Caki2 (cell line): ENCODE data around the gene PRDX1. TPM values are rescaled to one million over a fixed set of nuclear protein-coding genes. Genes with fewer than 3 reads are reported as not detected.
"Not testable (repeated sequence)": the region's sequence is repeated elsewhere in the genome, so short reads cannot be mapped to it uniquely, and the experiment has no call there.

Experiments
- DNase-seq: peaks from one replicate; pipeline ENCODE4 v3.0.0-alpha.2; 2015; ENCODE audit warnings: low read depth
- in situ Hi-C: cut with HindIII; loops from 2 replicates; pipeline ENCODE4 v1.10.0; 2016; ENCODE audit warnings: low sequenced_read_pairs, low pct_unique_long_range_greater_than_20kb, mixed read lengths
- total RNA-seq: library from RNA; depleted of rRNA; stranded (reverse); fragments of >200 nt; shearing (Covaris generic); gene quantifications from 2 replicates; pipeline ENCODE4 v1.2.3, GENCODE V29; 2014; ENCODE audit warnings: low replicate concordance

Gene PRDX1
- total RNA-seq, 1 experiment from 2014 or later = 4,011 TPM

DNA sequence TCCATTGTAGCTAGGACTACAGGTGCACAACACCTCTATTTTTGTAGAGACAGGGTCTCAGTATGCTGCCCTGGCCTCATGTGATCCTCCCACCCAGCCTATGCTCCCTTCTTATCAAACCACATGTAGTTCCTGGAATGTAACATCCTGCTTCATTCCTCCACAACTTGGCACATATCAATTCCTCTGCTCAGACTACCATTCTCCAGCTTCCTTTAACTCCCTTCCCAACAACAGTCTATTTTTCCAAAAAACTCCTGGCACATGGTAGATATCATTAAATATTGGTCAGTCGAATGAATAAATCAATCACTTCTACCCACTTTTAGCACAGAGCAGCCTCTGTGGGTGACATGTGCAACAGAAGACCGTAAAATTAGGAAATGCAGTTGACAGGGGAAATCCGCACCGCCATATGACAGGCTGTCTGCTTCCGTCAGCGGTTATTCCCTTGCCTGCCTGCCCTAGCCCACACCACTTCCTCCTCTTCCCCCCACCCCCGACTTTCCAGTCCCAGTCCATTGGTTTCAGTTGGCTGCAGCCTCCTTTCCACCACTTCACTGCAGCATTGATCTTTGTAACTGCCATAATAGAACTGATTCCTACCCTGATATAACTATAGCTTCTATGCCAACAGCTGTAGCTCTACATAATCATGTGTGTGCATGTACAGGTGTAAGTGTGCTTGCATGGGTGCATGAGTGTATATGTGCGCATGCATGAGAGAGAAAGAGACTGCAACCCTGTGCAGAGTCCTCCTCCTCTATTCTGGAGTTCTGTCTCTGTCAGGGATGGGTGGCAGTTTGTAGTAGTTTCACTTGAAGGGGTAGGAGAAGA, 22.1 kb upstream of the PRDX1 start:
- no peak for DNase-seq
- in situ Hi-C loops = no loop called here

DNA sequence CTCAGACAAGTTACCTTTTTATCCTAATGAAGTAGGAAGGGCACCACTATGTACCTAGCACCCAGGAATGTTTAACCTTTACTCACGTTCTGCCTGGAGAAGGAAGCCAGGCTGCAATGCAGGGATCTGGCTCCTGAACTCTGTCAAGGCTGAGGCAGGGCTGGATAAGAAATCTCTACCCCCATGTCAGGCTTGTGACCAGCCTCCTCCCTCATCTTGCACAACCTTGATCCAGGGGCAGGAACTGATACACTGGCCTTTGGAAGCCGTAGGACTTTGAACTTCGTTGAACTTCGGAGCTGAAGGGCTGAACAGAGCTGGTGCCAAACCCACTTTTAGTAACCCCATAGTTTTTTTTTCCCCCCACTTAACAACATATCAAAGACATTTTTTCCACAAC, 20.9 kb upstream of the PRDX1 start:
- no peak for DNase-seq
- in situ Hi-C loops = no loop called here

DNA sequence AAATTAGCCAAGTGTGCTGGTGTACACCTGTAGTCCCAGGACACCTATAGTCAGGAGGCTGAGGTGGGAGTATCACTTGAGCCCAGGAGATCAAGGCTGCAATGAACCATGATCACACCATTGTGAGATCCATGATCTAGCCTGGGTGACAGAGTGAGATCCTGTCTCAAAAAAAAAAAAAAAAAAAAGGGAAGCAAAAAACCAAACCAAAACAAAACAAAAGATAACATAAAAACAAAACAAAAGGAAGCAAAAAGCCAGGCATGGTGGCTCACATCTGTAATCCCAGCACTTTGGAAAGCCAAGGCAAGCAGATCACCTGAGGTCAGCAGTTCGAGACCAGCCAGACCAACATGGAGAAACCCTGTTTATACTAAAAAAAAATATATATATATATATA, 19.5 kb upstream of the PRDX1 start:
- DNase-seq = no peak
- in situ Hi-C loops = no loop called here

DNA sequence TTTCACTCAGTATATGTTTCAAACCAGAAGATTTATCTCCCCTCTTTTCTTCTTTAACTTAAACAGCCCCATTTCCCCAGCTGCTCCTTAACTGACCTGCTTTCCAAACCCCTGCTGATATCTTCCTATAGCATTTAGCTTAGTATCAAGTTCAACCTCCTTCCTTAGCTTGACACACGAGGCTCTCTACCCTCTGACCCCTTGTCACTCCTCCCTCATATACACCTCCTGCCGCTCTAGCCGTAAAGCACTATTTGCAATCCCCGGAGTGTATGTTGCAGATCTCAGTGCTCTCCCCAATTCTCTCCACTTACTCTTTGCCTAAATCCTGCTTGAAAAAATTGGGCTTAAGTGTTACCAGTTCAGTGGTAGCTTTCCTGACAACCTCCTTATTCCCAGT, 15.2 kb upstream of the PRDX1 start:
- in situ Hi-C loops = no loop called here

GRCh38 chr1:45535988-45536766, 14.5 kb upstream of the PRDX1 start:
- in situ Hi-C loops = no loop called here
- DNase-seq = no peak

More for the DNA sequence above, 15.2 kb upstream of the PRDX1 start:
- no peak for DNase-seq

GRCh38 chr1:45531873-45532272, 10.2 kb upstream of the PRDX1 start:
- no peak for DNase-seq
- in situ Hi-C loops = no loop called here

- in situ Hi-C loops = no loop called here
- no peak for DNase-seq
These were observed 9.0 kb upstream of the PRDX1 start for GRCh38 chr1:45530632-45531135.

GRCh38 chr1:45526135-45526644, 4.5 kb upstream of the PRDX1 start:
- no peak for DNase-seq
- in situ Hi-C loops = no loop called here

GRCh38 chr1:45523975-45524374, 2.3 kb upstream of the PRDX1 start:
- DNase-seq, in situ Hi-C loops: not testable (repeated sequence)

GRCh38 chr1:45523516-45523915, 1.8 kb upstream of the PRDX1 start:
- DNase-seq, in situ Hi-C loops: not testable (repeated sequence)

- peak; percentile 88 for DNase-seq
- in situ Hi-C loops = no loop called here
These were observed 830 bp upstream of the PRDX1 start for GRCh38 chr1:45522324-45523104.

DNA sequence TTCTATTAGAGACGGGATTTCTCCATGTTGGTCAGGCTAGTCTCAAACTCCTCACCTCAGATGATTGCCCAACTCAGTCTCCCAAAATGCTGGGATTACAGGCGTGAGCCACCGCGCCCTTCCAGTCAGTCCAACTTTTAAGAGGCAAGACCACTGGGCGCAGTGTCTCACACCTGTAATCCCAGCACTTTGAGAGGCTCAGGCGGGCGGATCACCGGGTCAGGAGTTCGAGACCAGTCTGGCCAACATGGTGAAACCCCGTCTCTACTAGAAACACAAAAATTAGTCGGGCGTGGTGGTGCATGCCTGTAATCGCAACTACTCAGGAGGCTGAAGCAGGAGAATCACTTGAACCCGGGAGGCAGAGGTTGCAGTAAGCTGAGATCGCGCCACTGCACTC, 1.9 kb downstream of the PRDX1 start:
- DNase-seq, in situ Hi-C loops: not testable (repeated sequence)

DNA sequence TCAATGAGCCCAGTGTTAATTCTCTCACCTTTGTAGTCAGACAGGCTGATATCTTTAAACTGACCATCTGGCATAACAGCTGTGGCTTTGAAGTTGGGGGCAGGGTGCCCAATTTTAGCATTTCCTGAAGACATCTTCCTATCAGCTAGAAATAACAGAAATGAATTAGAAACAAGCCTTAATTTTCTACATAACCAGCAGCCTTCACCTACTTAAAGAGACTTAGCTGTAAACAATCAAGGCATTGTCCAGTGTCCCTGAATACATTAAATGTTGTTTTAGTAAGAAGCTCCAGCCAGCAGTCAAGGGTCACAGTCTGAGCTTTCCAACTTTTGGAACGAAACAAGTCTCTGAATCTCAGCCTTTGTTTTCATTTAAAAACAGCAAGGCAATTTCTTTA, 2.8 kb downstream of the PRDX1 start:
- no peak for DNase-seq
- in situ Hi-C loops = no loop called here

DNA sequence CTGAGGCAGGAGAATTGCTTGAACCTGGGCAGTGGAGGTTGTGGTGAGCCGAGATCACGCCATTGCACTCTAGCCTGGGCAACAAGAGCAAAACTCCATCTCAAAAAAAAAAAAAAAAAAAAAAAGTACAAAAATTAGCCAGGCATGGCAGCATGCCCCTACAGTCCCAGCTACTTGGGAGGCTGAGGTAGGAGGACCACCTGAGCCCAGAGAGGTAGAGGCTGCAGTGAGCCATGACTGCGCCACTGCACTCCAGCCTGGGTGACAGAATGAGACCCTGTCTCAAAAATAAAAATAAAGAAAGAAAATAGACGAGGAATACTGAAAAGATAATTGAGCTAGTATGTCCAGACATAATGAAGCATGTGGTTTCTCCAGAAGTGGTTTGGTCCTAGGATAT, 3.3 kb downstream of the PRDX1 start:
- DNase-seq, in situ Hi-C loops: not testable (repeated sequence)

- in situ Hi-C loops = no loop called here
These were observed 5.2 kb downstream of the PRDX1 start for GRCh38 chr1:45516465-45516864.

GRCh38 chr1:45516036-45516435, 5.6 kb downstream of the PRDX1 start:
- in situ Hi-C loops = no loop called here
- DNase-seq = no peak

More at GRCh38 chr1:45516465-45516864, 5.2 kb downstream of the PRDX1 start:
- no peak for DNase-seq

DNA sequence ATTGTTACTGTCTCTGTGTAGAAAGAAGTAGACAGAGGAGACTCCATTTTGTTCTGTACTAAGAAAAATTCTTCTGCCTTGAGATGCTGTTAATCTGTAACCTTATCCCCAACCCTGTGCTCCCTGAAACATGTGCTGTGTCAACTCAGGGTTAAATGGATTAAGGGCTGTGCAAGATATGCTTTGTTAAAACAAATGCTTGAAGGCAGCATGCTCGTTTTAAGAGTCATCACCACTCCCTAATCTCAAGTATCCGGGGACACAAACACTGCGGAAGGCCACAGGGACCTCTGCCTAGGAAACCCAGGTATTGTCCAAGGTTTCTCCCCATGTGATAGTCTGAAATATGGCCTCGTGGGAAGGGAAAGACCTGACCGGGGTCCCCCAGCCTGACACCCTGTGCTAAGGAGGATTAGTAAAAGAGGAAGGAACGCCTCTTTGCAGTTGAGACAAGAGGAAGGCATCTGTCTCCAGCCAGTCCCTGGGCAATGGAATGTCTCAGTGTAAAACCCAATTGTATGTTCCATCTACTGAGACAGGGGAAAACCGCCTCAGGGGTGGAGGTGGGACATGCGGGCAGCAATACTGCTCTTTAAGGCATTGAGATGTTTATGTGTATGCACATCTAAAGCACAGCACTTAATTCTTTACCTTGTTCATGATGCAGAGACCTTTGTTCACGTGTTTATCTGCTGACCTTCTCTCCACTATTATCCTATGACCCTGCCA, 8.0 kb downstream of the PRDX1 start:
- DNase-seq, in situ Hi-C loops: not testable (repeated sequence)

DNA sequence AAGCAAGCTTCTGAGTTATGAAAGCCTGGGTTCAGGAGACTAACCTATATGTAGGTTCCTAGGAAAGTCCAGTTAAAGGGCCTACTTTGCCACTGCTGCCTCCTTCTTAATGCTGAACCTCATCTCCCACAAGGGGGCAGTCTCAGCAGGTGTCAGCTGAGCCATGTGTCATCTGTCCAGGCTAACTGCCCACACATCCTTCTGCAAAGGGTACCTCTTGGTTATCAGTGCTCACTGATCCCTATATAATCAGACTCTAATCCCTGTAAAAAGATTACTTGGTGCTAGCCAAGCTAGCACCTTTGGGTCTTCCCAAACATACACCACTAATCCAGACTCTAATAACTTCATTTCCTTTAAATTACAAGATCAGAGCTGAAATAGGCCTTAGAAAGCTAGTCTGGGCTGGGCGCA, 9.0 kb downstream of the PRDX1 start:
- DNase-seq = peak; percentile 62

More for the DNA sequence above, 9.0 kb downstream of the PRDX1 start:
- in situ Hi-C loops = no loop called here
